ENCODE measurements around the gene DDX31. TPM values are rescaled to one million over a fixed set of nuclear protein-coding genes. Genes with fewer than 3 reads are reported as not detected.

The DDX31 gene
- total RNA-seq, 1 experiment from 2014 or later, result 21.8 TPM

DNA sequence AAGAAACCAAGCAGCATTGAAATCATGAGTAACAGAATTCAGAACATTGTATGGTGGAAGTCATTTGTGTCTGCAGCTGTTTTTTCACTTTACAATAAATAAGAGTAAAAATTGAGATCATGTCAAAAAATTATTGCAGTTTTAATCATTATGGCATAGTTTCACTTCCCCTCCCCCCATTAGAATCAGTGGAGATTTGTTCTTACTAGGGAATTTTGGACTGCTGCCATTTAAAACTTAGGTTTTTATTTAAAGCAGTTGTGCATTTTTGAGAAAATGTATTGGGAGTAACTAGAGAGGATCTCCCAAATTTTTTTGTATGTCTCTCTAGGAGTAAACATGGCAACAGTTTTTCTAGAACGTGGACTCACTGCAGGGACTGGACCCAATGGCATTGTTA is 20.9 kb upstream of the DDX31 start:
- Histone ChIP-seq H3K4me2 (ENCODE audit: low read depth, low read length, poor library complexity, severe bottlenecking) (no peak overlapping the region), H3K4me1 (ENCODE audit: low read length) (no peaks in the 10 kb centered on the region), H3K27me3 (ENCODE audit: low read length) (no peaks in the 10 kb centered on the region), H3K4me3 (ENCODE audit: low read length) (no peak overlapping the region), H3K27ac (ENCODE audit: low read length) (no peak overlapping the region), H3K9ac (ENCODE audit: low read length) (no peak overlapping the region), H3K36me3 (ENCODE audit: insufficient read depth, low read length) (peaks cover 59% of the 10 kb centered on the region), H3K79me2 (ENCODE audit: low read length) (peaks cover 3% of the 10 kb centered on the region; the same call in 1 of the 2 replicates), H3K9me2 (replicated peaks; ENCODE audit: insufficient read depth, low read length) (no peaks in the 10 kb centered on the region), H3K9me3 (ENCODE audit: low read length) (no peaks in the 10 kb centered on the region), H4K20me1 (ENCODE audit: insufficient read depth, low read depth, low read length) (no peaks in the 10 kb centered on the region), H2AFZ (ENCODE audit: low read length) (no peak overlapping the region)
- DNase-seq, result no peak

DNA sequence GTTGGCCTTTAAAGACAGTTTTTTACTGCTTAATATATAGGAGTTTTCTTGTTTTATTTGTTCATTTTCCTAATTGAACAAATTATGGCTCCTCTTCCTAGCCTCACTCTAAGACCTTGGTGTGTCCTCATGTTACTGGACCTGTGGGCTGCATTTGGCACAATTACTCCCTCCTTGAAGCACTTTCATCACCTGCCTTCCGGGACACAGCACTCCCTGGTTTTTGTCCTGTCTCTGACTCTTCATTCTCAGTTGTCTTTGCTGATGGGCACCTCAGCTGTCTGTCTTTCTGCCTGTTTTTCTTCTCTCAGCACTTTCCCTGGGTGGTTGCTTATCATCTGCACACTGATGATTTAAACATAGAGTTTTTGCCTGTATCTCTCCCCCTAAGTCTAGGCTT is 14.1 kb upstream of the DDX31 start:
- Histone ChIP-seq H3K4me3 (ENCODE audit: low read length) (no peak overlapping the region), H3K9me2 (replicated peaks; ENCODE audit: insufficient read depth, low read length) (no peaks in the 10 kb centered on the region), H3K9me3 (ENCODE audit: low read length) (no peaks in the 10 kb centered on the region), H3K4me2 (ENCODE audit: low read depth, low read length, poor library complexity, severe bottlenecking) (no peak overlapping the region), H2AFZ (ENCODE audit: low read length) (no peak overlapping the region), H3K27me3 (ENCODE audit: low read length) (no peaks in the 10 kb centered on the region), H4K20me1 (ENCODE audit: insufficient read depth, low read depth, low read length) (peaks cover 19% of the 10 kb centered on the region), H3K4me1 (ENCODE audit: low read length) (no peaks in the 10 kb centered on the region), H3K9ac (ENCODE audit: low read length) (no peak overlapping the region), H3K36me3 (ENCODE audit: insufficient read depth, low read length) (peaks cover 47% of the 10 kb centered on the region), H3K79me2 (ENCODE audit: low read length) (peaks cover 56% of the 10 kb centered on the region), H3K27ac (ENCODE audit: low read length) (no peak overlapping the region)
- DNase-seq, result no peak

DNA sequence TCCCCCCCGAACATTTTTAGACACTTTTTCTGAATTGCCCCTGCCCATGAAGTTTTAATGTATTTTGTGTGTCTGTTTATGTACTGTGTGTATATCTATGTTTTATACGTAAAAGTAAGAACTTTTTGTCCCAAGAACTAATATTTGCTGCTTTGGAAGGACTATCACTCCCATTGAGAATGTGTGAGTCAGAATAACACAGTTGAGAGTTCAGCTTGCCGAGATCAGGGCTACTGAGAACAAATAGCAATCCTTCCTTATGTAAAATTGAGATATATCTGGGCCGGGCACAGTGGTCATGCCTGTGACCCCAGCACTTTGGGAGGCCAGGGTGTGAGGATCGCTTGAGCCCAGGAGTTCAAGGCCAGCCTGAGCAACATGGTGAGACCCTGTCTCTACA is 11.8 kb upstream of the DDX31 start:
- Histone ChIP-seq H3K4me1 (ENCODE audit: low read length) (no peaks in the 10 kb centered on the region), H3K4me3 (ENCODE audit: low read length) (no peak overlapping the region), H2AFZ (ENCODE audit: low read length) (no peak overlapping the region), H3K79me2 (ENCODE audit: low read length) (peaks cover 79% of the 10 kb centered on the region), H3K9me3 (ENCODE audit: low read length) (no peaks in the 10 kb centered on the region), H3K36me3 (ENCODE audit: insufficient read depth, low read length) (peaks cover 45% of the 10 kb centered on the region), H3K9ac (ENCODE audit: low read length) (no peak overlapping the region), H3K9me2 (replicated peaks; ENCODE audit: insufficient read depth, low read length) (no peaks in the 10 kb centered on the region), H4K20me1 (ENCODE audit: insufficient read depth, low read depth, low read length) (peaks cover 32% of the 10 kb centered on the region), H3K4me2 (ENCODE audit: low read depth, low read length, poor library complexity, severe bottlenecking) (no peak overlapping the region), H3K27ac (ENCODE audit: low read length) (no peak overlapping the region), H3K27me3 (ENCODE audit: low read length) (no peaks in the 10 kb centered on the region)
- no peak for DNase-seq

DNA sequence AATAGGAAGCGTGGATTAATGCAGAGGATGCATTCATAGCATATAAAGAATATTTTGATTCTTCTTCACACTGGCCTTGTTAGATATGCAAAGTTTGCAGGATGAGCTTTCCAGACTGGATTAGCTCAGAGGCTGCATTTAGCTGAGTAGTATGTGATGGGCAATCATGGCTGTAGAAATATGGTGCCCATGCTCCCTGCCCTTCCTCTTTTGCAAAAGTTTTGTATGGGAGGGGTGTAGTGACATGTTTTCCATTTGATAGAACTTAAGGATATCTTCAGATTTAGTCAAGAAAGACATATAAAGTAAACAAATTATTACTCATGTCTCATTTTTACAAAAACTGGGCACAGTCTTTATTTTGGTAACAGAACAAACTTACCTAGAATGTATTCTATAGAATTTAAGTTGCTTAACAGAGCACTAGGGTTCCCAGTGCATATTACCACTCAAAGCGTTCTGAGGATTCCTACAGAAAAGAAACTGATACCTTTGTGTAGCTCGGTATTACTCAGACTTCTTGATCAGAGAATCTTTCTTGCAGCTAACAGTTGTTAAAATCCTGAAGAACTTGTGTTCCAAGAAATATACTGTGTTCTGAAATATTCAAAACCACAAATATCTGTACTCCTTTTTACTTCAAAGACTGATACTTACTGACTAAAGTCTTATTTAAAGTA is 10.3 kb upstream of the DDX31 start:
- no peak overlapping the region for H3K9ac ChIP-seq (ENCODE audit: low read length)
- no peaks in the 10 kb centered on the region for H3K9me3 ChIP-seq (ENCODE audit: low read length)
- DNase-seq, result no peak
- H3K4me1 ChIP-seq (ENCODE audit: low read length), result no peaks in the 10 kb centered on the region
- no peak overlapping the region for H3K4me3 ChIP-seq (ENCODE audit: low read length)
- H4K20me1 ChIP-seq (ENCODE audit: insufficient read depth, low read depth, low read length), result peaks cover 38% of the 10 kb centered on the region
- no peak overlapping the region for H3K27ac ChIP-seq (ENCODE audit: low read length)
- no peak overlapping the region for H3K4me2 ChIP-seq (ENCODE audit: low read depth, low read length, poor library complexity, severe bottlenecking)
- H3K36me3 ChIP-seq (ENCODE audit: insufficient read depth, low read length), result peaks cover 36% of the 10 kb centered on the region
- H3K27me3 ChIP-seq (ENCODE audit: low read length), result no peaks in the 10 kb centered on the region
- no peaks in the 10 kb centered on the region for H3K9me2 ChIP-seq (replicated peaks; ENCODE audit: insufficient read depth, low read length)
- H2AFZ ChIP-seq (ENCODE audit: low read length), result no peak overlapping the region
- peaks cover 88% of the 10 kb centered on the region for H3K79me2 ChIP-seq (ENCODE audit: low read length)

DNA sequence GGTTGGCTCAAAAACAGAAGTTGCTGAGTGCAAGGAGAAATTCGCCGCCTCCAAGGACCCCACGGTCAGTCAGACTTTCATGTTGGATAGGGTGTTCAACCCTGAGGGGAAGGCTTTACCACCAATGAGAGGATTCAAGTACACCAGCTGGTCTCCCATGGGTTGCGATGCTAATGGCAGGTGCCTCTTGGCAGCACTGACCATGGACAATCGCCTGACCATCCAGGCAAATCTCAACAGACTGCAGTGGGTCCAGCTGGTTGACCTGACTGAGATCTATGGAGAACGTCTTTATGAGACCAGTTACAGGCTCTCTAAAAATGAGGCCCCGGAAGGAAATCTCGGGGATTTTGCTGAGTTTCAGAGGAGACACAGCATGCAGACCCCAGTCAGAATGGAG is 8.2 kb upstream of the DDX31 start:
- Histone ChIP-seq H3K79me2 (ENCODE audit: low read length) (peaks cover 96% of the 10 kb centered on the region), H3K9ac (ENCODE audit: low read length) (no peak overlapping the region), H3K27ac (ENCODE audit: low read length) (no peak overlapping the region), H3K27me3 (ENCODE audit: low read length) (no peaks in the 10 kb centered on the region), H3K9me3 (ENCODE audit: low read length) (no peaks in the 10 kb centered on the region), H4K20me1 (ENCODE audit: insufficient read depth, low read depth, low read length) (peaks cover 48% of the 10 kb centered on the region), H3K36me3 (ENCODE audit: insufficient read depth, low read length) (peaks cover 26% of the 10 kb centered on the region), H3K4me2 (ENCODE audit: low read depth, low read length, poor library complexity, severe bottlenecking) (no peak overlapping the region), H3K4me1 (ENCODE audit: low read length) (no peaks in the 10 kb centered on the region), H3K9me2 (replicated peaks; ENCODE audit: insufficient read depth, low read length) (no peaks in the 10 kb centered on the region), H3K4me3 (ENCODE audit: low read length) (no peak overlapping the region), H2AFZ (ENCODE audit: low read length) (no peak overlapping the region)
- DNase-seq, result no peak

DNA sequence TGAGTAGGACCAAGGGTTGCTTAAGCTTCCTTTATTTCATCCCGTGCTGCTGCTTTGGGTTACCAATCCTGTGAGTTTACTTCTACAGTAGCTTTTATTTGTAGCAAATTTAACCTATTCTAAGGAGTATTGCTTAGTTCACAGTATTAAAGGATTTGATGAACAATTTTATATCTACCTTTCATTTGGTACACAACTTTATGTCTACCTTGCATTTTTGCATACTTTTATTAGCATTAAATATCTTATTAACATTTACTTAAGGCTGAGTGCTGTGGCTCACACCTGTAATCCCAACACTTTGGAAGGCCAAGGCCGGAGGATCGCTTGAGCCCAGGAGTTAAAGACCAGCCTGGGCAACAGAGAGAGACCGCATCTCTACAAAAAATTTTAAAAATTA is 4.7 kb upstream of the DDX31 start:
- Histone ChIP-seq H3K27me3 (ENCODE audit: low read length) (no peaks in the 10 kb centered on the region), H3K9me3 (ENCODE audit: low read length) (no peaks in the 10 kb centered on the region), H3K4me2 (ENCODE audit: low read depth, low read length, poor library complexity, severe bottlenecking) (no peak overlapping the region), H4K20me1 (ENCODE audit: insufficient read depth, low read depth, low read length) (peaks cover 51% of the 10 kb centered on the region), H3K4me3 (ENCODE audit: low read length) (no peak overlapping the region), H3K27ac (ENCODE audit: low read length) (no peak overlapping the region), H3K9me2 (replicated peaks; ENCODE audit: insufficient read depth, low read length) (no peaks in the 10 kb centered on the region), H2AFZ (ENCODE audit: low read length) (no peak overlapping the region), H3K4me1 (ENCODE audit: low read length) (peaks cover 15% of the 10 kb centered on the region), H3K36me3 (ENCODE audit: insufficient read depth, low read length) (peaks cover 25% of the 10 kb centered on the region), H3K9ac (ENCODE audit: low read length) (no peak overlapping the region), H3K79me2 (ENCODE audit: low read length) (peaks cover 99% of the 10 kb centered on the region)
- no peak for DNase-seq

DNA sequence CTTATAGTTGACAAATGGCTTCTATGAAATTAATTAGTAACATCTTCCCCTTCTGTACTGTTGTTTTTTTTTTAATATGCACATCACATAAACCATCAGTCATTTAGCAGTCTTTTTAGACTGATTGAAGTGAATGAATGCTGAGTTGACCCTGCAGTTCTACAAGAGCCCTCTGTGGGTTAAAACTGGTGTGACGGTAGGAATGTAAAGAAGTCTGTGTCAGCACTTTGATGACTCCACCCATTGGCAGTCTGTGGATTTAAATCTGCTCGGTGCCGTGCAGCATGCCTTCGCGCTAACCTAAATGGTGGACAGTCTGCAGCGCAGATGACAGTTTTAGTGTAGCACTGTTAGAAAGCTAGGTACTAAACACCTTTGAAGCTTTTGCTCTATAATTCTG is 3.6 kb upstream of the DDX31 start:
- Histone ChIP-seq H2AFZ (ENCODE audit: low read length) (no peak overlapping the region), H3K4me1 (ENCODE audit: low read length) (peaks cover 19% of the 10 kb centered on the region), H3K9me3 (ENCODE audit: low read length) (no peaks in the 10 kb centered on the region), H3K27me3 (ENCODE audit: low read length) (no peaks in the 10 kb centered on the region), H3K9ac (ENCODE audit: low read length) (no peak overlapping the region), H4K20me1 (ENCODE audit: insufficient read depth, low read depth, low read length) (peaks cover 40% of the 10 kb centered on the region), H3K36me3 (ENCODE audit: insufficient read depth, low read length) (peaks cover 14% of the 10 kb centered on the region), H3K4me2 (ENCODE audit: low read depth, low read length, poor library complexity, severe bottlenecking) (no peak overlapping the region), H3K27ac (ENCODE audit: low read length) (no peak overlapping the region), H3K9me2 (replicated peaks; ENCODE audit: insufficient read depth, low read length) (no peaks in the 10 kb centered on the region), H3K4me3 (ENCODE audit: low read length) (no peak overlapping the region), H3K79me2 (ENCODE audit: low read length) (peaks cover 99% of the 10 kb centered on the region)
- DNase-seq, result no peak

DNA sequence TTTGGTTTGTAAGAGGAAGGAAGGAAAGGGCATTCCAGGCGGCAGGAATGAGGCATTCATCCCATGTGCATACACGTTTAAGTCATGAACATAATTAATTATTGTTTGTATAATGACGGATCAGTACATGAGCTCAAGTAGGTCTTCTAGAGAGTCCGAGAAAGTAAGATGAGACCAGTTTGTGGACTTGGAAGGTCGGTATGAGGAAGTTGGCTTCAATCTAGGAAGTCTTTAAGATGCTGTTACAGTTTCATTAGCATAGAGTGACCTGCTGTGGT is 2.6 kb upstream of the DDX31 start:
- Histone ChIP-seq H3K27ac (ENCODE audit: low read length) (no peak overlapping the region), H3K9me2 (replicated peaks; ENCODE audit: insufficient read depth, low read length) (no peaks in the 10 kb centered on the region), H2AFZ (ENCODE audit: low read length) (no peak overlapping the region), H3K27me3 (ENCODE audit: low read length) (no peaks in the 10 kb centered on the region), H3K4me3 (ENCODE audit: low read length) (peak overlapping the region; percentile 79; the same call in 1 of the 2 replicates), H3K9me3 (ENCODE audit: low read length) (no peaks in the 10 kb centered on the region), H4K20me1 (ENCODE audit: insufficient read depth, low read depth, low read length) (peaks cover 38% of the 10 kb centered on the region), H3K79me2 (ENCODE audit: low read length) (peaks cover 99% of the 10 kb centered on the region), H3K9ac (ENCODE audit: low read length) (no peak overlapping the region), H3K4me2 (ENCODE audit: low read depth, low read length, poor library complexity, severe bottlenecking) (peak overlapping the region; percentile 73), H3K4me1 (ENCODE audit: low read length) (peaks cover 27% of the 10 kb centered on the region), H3K36me3 (ENCODE audit: insufficient read depth, low read length) (peaks cover 13% of the 10 kb centered on the region; the same call in 1 of the 2 replicates)
- no peak for DNase-seq

Measured in Karpas-422 (cell line).